Karpas-422 (cell line): ENCODE results near the gene GBGT1. TPM values are rescaled to one million over a fixed set of nuclear protein-coding genes. Genes with fewer than 3 reads are reported as not detected.

Source experiments
- DNase-seq: peaks from one replicate; pipeline ENCODE4 v3.0.0-alpha.2; 2015
- H2AFZ ChIP-seq: fragments of 200-600 bp; sonication (generic); 2 replicates; pipeline ENCODE4 v1.6.1; 2014; ENCODE audit warnings: antibody characterized with exemption, low read length, mixed read lengths
- H3K27ac ChIP-seq: fragments of 200-600 bp; sonication (generic); 2 replicates; pipeline ENCODE4 v1.5.1; 2014; ENCODE audit warnings: mild to moderate bottlenecking, low read length, moderate library complexity
- H3K27me3 ChIP-seq: fragments of 200-600 bp; sonication (generic); 2 replicates; pipeline ENCODE4 v1.6.1; 2014; ENCODE audit warnings: low read length, mixed read lengths
- H3K36me3 ChIP-seq: fragments of 200-600 bp; sonication (generic); 2 replicates; pipeline ENCODE4 v1.6.1; 2014; ENCODE audit warnings: low read length, mixed read lengths; ENCODE audit not compliant: insufficient read depth
- H3K4me1 ChIP-seq: fragments of 200-600 bp; sonication (generic); 2 replicates; pipeline ENCODE4 v1.6.1; 2014; ENCODE audit warnings: mild to moderate bottlenecking, low read length, mixed read lengths
- H3K4me2 ChIP-seq: fragments of 200-600 bp; sonication (generic); 2 replicates; pipeline ENCODE4 v1.6.1; 2014; ENCODE audit warnings: low read length, low read depth, mild to moderate bottlenecking; ENCODE audit not compliant: poor library complexity, severe bottlenecking
- H3K4me3 ChIP-seq: fragments of 200-600 bp; sonication (generic); 2 replicates; pipeline ENCODE4 v1.5.1; 2014; ENCODE audit warnings: mild to moderate bottlenecking, antibody characterized with exemption, low read length, mixed read lengths
- H3K79me2 ChIP-seq: fragments of 200-600 bp; sonication (generic); 2 replicates; pipeline ENCODE4 v1.6.1; 2014; ENCODE audit warnings: mild to moderate bottlenecking, low read length, mixed read lengths
- H3K9ac ChIP-seq: fragments of 200-600 bp; sonication (generic); 2 replicates; pipeline ENCODE4 v1.6.0; 2014; ENCODE audit warnings: low read length
- H3K9me2 ChIP-seq: fragments of 200-600 bp; sonication (generic), shearing (Covaris generic); replicated peaks from 2 replicates; pipeline ENCODE4 v1.6.0; 2014; ENCODE audit warnings: mild to moderate bottlenecking, low read length, moderate library complexity; ENCODE audit not compliant: insufficient read depth
- H3K9me3 ChIP-seq: fragments of 300-700, 200-600 bp; sonication (generic); 2 replicates; pipeline ENCODE4 v1.6.1; 2014; ENCODE audit warnings: low read length, mixed read lengths
- H4K20me1 ChIP-seq: fragments of 200-600 bp; sonication (generic); 2 replicates; pipeline ENCODE4 v1.6.1; 2014; ENCODE audit warnings: mild to moderate bottlenecking, antibody characterized with exemption, low read length, low read depth; ENCODE audit not compliant: insufficient read depth
- total RNA-seq: library from RNA; depleted of rRNA; stranded (reverse); fragments of >200 nt; shearing (Covaris generic); gene quantifications from 2 replicates; pipeline ENCODE4 v1.2.3, GENCODE V29; 2014; ENCODE audit warnings: low replicate concordance

Gene GBGT1
- total RNA-seq, 1 experiment from 2014 or later, result 5.2 TPM

DNA sequence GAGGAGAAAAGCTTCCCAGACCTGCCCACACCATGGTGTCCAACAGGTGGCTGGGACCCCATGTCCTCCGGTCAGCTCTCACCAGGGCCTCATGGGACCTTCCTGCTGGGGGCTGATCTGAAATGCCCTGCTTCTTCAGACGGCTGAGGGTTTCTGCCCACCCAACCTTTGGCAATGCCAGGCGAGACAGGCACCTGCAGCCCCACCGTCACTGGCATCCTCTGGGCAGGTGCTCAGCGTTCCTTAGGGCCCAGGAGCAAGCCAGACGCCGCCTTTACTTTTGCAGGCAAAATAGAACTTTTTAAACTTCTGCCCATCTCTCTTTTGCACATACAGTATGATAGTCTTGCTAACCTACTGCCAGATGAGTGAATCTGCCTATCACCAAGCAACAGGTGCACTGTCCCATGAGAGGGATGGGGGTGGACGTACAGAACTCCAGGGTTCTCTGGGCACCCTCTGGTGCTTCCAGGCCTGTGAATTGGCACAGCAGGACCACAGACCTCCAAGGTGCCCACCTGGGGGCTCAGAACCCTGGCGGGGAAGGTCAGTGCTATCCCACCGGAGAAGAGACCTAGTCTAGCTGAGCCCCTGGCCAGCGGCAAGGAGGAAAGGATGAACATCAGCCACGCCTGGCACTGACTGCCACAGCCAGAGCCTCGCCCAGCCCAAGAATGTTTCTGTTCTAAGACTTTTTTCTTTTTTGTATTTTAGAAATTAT is 37.9 kb upstream of the GBGT1 start:
- no peak overlapping the region for H3K4me2 ChIP-seq
- no peaks in the 10 kb centered on the region for H3K27me3 ChIP-seq
- no peaks in the 10 kb centered on the region for H3K9me2 ChIP-seq
- no peak overlapping the region for H3K27ac ChIP-seq
- H3K9ac ChIP-seq, result no peak overlapping the region
- no peaks in the 10 kb centered on the region for H4K20me1 ChIP-seq
- H3K79me2 ChIP-seq, result no peaks in the 10 kb centered on the region
- H3K4me3 ChIP-seq, result no peak overlapping the region
- H3K4me1 ChIP-seq, result no peaks in the 10 kb centered on the region
- DNase-seq, result no peak
- no peaks in the 10 kb centered on the region for H3K36me3 ChIP-seq
- H3K9me3 ChIP-seq, result no peaks in the 10 kb centered on the region
- no peak overlapping the region for H2AFZ ChIP-seq

DNA sequence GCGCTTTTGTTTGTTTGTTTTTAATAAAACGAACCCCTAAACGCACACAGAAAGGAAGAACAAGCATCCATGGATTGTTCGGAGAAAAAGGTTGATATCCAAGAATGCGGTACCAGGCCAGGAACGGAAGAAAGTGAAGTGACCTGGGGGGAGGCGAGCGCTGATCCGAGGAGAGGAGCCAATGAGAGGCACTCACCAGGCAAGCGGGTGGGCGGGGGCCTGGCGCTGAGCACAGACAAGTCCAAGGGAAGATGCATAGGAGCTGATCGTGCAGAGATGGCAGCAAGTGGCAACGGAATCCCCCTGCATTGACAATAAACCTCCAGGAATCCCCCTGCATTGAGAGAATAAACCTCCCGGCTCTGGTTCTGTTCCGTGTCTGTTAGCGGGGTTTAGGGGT is 36.9 kb upstream of the GBGT1 start:
- DNase-seq, result no peak
- no peak overlapping the region for H3K9ac ChIP-seq

DNA sequence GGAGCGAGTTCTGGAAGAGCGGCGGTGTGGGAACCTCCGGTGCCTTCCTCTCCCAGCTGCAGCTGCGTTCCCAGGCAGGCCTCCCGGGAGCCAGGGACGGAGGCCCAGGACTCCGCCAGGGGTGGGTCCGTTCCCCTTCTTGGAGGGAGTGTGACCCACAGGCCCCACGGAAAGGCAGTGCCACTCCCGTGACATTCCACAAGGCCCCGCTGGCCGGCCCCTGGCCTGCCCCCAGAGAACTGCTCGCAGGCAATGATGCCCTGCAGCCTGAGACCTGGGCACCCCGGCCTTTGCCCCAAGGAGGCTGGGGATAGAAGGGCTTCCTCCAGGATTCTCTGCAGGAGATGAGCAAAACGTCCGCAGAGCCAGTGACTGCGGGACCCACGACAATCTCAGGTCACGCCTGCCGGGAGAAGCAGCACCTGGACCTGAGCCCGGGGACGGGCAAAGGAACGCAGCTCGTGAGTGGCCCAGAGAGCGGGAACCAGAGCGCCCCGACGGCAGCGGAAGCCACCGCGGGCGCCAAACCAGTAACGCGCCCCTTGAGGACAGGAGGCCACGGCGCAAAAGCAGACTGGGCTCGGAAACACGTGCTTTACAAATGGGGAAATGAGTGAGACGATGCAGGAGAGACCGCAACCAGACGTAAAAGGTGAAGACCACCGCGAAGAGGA is 36.1 kb upstream of the GBGT1 start:
- H3K9ac ChIP-seq, result no peak overlapping the region
- DNase-seq, result no peak
- no peaks in the 10 kb centered on the region for H3K36me3 ChIP-seq
- H3K4me3 ChIP-seq, result no peak overlapping the region
- no peaks in the 10 kb centered on the region for H3K4me1 ChIP-seq
- no peaks in the 10 kb centered on the region for H3K79me2 ChIP-seq
- no peaks in the 10 kb centered on the region for H3K27me3 ChIP-seq
- H3K27ac ChIP-seq, result no peak overlapping the region
- H4K20me1 ChIP-seq, result no peaks in the 10 kb centered on the region
- H3K9me2 ChIP-seq, result no peaks in the 10 kb centered on the region
- H3K9me3 ChIP-seq, result no peaks in the 10 kb centered on the region
- no peak overlapping the region for H3K4me2 ChIP-seq
- no peak overlapping the region for H2AFZ ChIP-seq

More for the DNA sequence above, 36.9 kb upstream of the GBGT1 start:
- no peaks in the 10 kb centered on the region for H3K9me2 ChIP-seq
- H3K79me2 ChIP-seq, result no peaks in the 10 kb centered on the region
- H3K4me2 ChIP-seq, result no peak overlapping the region
- no peak overlapping the region for H2AFZ ChIP-seq
- no peaks in the 10 kb centered on the region for H4K20me1 ChIP-seq
- H3K9me3 ChIP-seq, result no peaks in the 10 kb centered on the region
- H3K27me3 ChIP-seq, result no peaks in the 10 kb centered on the region
- H3K36me3 ChIP-seq, result no peaks in the 10 kb centered on the region
- no peak overlapping the region for H3K27ac ChIP-seq
- no peak overlapping the region for H3K4me3 ChIP-seq
- H3K4me1 ChIP-seq, result no peaks in the 10 kb centered on the region

DNA sequence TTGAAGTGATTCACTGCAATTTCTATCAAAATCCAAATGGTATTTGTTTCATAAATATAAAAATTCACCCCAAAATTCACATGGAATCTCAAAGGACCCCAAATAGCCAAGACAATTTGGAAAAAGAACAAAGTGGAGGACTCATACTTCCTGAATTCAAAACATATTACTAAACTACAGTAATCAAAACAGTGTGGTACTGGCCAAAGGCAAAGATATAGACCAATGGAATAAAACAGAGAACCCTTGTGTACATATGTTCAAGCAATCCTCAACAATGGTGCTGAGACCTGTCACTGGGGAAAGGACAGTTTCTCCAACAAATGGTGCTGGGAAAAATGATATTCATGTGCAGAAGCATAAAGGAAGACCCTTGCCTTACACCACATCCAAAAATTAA is 31.3 kb upstream of the GBGT1 start:
- no peaks in the 10 kb centered on the region for H3K9me2 ChIP-seq
- H3K4me3 ChIP-seq, result no peak overlapping the region
- H3K79me2 ChIP-seq, result no peaks in the 10 kb centered on the region
- no peak overlapping the region for H3K27ac ChIP-seq
- H3K9ac ChIP-seq, result no peak overlapping the region
- H3K4me2 ChIP-seq, result no peak overlapping the region
- H3K36me3 ChIP-seq, result no peaks in the 10 kb centered on the region
- no peaks in the 10 kb centered on the region for H3K4me1 ChIP-seq
- H4K20me1 ChIP-seq, result no peaks in the 10 kb centered on the region
- no peak for DNase-seq
- no peak overlapping the region for H2AFZ ChIP-seq
- H3K9me3 ChIP-seq, result no peaks in the 10 kb centered on the region
- no peaks in the 10 kb centered on the region for H3K27me3 ChIP-seq

DNA sequence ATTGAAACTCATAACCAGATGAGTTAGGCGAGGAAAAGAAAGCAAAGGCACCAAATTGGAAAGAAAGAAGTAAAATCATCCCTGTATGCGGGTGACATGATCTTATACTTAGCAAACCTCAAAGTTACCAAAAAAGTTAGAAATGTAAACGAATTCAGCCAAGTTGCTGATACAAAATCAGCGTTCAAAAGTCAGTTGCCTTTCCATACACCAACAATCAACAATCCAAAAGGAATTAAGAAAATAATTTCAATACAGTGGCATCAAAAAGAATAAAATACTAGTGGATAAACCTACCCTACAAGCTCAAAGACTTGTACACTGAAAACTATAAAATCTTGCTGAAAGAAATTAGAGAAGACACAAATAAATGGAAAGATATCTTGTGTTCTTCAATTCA is 30.9 kb upstream of the GBGT1 start:
- Histone ChIP-seq H3K36me3 (no peaks in the 10 kb centered on the region), H4K20me1 (no peaks in the 10 kb centered on the region)

DNA sequence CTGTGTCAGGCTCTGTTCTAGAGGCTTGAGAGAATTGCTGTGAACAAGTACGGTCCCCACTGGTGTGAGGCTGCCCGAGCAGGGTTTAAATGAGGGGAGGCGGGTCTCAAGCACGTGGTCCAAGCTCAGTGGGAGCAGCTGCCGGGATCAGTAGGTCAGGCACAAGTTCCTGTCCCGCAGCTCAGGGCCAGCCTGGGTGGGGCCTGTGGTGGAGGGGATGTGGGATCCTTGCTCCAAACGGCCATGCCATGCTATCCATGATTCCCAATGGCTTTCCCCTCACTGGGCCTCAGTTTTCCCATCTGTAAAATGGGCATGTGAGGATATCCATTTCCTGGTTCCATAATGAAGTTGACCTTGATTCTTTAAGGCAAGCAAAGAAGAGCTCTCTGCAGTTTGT is 28.3 kb upstream of the GBGT1 start:
- H3K9me3 ChIP-seq, result no peaks in the 10 kb centered on the region

More for the DNA sequence above, 30.9 kb upstream of the GBGT1 start:
- Histone ChIP-seq H3K27me3 (no peaks in the 10 kb centered on the region), H3K9me2 (no peaks in the 10 kb centered on the region), H3K9ac (no peak overlapping the region), H3K9me3 (no peaks in the 10 kb centered on the region), H2AFZ (no peak overlapping the region), H3K27ac (no peak overlapping the region), H3K4me1 (no peaks in the 10 kb centered on the region), H3K4me3 (no peak overlapping the region), H3K79me2 (no peaks in the 10 kb centered on the region), H3K4me2 (no peak overlapping the region)
- no peak for DNase-seq

DNA sequence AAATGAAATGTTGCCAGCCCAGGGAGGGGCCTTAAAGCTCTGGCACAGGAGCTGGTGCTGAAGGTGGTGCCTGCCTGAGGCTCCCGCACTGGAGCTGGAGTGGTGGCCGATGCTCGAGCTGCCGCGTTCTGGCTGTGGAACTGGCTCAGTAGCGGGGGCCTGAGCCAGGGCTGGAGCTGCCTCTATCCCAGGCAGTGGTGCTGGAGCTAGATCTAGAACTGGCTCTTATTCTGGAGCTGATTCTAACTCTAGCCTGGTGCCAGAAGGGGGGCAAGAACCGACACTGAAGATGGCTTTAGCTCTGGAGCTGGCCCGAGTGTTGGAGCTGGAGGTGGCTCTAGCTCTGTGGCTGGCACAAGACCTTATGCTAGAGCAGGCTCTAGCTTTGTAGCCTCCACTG is 26.1 kb upstream of the GBGT1 start:
- Histone ChIP-seq H3K79me2 (no peaks in the 10 kb centered on the region), H3K4me3 (no peak overlapping the region), H3K4me1 (peaks cover 4% of the 10 kb centered on the region)

More for the DNA sequence above, 28.3 kb upstream of the GBGT1 start:
- H3K4me2 ChIP-seq, result no peak overlapping the region
- no peak overlapping the region for H3K4me3 ChIP-seq
- no peak for DNase-seq
- no peak overlapping the region for H2AFZ ChIP-seq
- no peaks in the 10 kb centered on the region for H3K36me3 ChIP-seq
- H3K9ac ChIP-seq, result no peak overlapping the region
- H3K9me2 ChIP-seq, result no peaks in the 10 kb centered on the region
- no peak overlapping the region for H3K27ac ChIP-seq
- no peaks in the 10 kb centered on the region for H4K20me1 ChIP-seq
- H3K27me3 ChIP-seq, result no peaks in the 10 kb centered on the region
- H3K79me2 ChIP-seq, result no peaks in the 10 kb centered on the region
- H3K4me1 ChIP-seq, result no peaks in the 10 kb centered on the region

DNA sequence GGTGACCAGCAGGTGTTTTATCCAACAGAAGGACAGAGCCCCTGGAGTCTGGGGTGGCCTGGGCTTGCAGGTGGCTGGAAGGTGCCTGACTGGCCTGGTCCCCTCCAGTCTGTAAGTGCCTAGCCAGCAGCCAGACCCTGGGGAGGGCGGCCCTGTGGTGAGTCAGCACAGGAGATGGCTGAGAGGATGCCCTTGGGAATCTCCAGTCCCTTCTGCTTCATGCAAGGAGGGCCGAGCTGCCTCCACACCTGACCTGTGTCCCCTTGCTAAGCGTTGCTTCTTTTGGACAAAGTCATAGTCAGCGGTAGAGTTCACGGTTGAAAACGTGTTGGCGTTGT is 25.1 kb upstream of the GBGT1 start:
- Histone ChIP-seq H3K4me3 (no peak overlapping the region), H3K4me2 (no peak overlapping the region), H4K20me1 (no peaks in the 10 kb centered on the region), H3K9me3 (no peaks in the 10 kb centered on the region), H2AFZ (no peak overlapping the region), H3K9ac (no peak overlapping the region), H3K9me2 (no peaks in the 10 kb centered on the region), H3K27ac (no peak overlapping the region), H3K36me3 (no peaks in the 10 kb centered on the region), H3K79me2 (no peaks in the 10 kb centered on the region), H3K4me1 (peaks cover 7% of the 10 kb centered on the region), H3K27me3 (no peaks in the 10 kb centered on the region)
- DNase-seq, result no peak

More for the DNA sequence above, 26.1 kb upstream of the GBGT1 start:
- Histone ChIP-seq H3K36me3 (no peaks in the 10 kb centered on the region), H3K9ac (no peak overlapping the region), H3K9me2 (no peaks in the 10 kb centered on the region), H3K27ac (no peak overlapping the region), H2AFZ (no peak overlapping the region), H4K20me1 (no peaks in the 10 kb centered on the region), H3K4me2 (no peak overlapping the region), H3K27me3 (no peaks in the 10 kb centered on the region), H3K9me3 (no peaks in the 10 kb centered on the region)
- DNase-seq, result no peak
